Skin epidermis (tissue), 12 donors: ENCODE measurements around the gene NETO1.

Experiments used
- H3K27ac ChIP-seq, 21 experiments: fragments of 200-600 bp; sonication (generic) in 11 of 21; one replicate each; pipeline ENCODE4 v1.5.0; 2020; ENCODE audit warnings: mild to moderate bottlenecking in 3 of 21, inconsistent platforms in 2 of 21, moderate library complexity in 2 of 21
- H3K4me3 ChIP-seq, 7 experiments: fragments of 200-600 bp; sonication (generic) in 2 of 7; one replicate each; pipeline ENCODE4 v1.5.0; 2020; ENCODE audit warnings: inconsistent platforms in 2 of 7, mild to moderate bottlenecking in 2 of 7, moderate library complexity in 1 of 7

The NETO1 gene, protein sequence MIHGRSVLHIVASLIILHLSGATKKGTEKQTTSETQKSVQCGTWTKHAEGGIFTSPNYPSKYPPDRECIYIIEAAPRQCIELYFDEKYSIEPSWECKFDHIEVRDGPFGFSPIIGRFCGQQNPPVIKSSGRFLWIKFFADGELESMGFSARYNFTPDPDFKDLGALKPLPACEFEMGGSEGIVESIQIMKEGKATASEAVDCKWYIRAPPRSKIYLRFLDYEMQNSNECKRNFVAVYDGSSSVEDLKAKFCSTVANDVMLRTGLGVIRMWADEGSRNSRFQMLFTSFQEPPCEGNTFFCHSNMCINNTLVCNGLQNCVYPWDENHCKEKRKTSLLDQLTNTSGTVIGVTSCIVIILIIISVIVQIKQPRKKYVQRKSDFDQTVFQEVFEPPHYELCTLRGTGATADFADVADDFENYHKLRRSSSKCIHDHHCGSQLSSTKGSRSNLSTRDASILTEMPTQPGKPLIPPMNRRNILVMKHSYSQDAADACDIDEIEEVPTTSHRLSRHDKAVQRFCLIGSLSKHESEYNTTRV

DNA sequence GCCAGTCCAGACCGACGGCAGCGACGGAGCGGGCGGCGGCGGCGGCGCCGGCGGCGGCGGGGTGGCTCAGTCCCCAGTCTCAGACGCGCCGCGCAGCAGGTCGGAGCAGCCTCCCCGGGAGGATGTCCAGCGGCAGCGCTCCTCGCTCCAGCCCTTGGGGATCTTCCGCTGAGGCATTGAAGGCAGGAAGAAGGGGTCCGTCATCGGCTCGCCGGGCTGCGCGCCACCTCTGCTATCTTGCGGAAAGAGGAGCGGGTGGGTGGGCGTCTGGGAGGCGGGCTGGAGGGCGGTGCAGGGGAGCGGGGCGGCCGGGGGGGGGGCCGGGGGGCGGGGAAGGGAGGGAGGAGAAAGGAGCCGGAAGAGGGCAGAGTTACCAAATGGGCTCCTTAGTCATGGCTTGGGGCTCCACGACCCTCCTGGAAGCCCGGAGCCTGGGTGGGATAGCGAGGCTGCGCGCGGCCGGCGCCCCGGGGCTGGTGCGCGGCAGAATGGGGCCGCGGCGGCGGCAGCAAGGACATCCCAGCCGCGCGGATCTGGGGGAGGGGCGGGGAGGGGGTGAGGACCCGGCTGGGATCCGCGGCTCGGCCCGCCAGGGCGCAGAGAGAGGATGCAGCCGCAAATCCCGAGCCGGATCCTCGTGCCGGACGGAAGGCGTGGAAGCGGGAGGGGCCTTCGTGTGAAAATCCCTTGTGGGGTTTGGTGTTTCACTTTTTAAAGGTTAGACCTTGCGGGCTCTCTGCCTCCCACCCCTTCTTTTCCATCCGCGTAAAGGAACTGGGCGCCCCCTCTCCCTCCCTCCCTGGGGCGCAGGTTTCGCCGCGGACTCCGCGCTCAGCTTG, at the start of gene NETO1:
Gene NETO1 (minus strand): TSS at position 242 of the 839 bp plus-strand sequence. CDS start 696 bp downstream, outside the sequence.
- Histone ChIP-seq H3K27ac (no peak within 1 kb of the TSS), H3K4me3 (peak within 1 kb of the TSS in 5 of 7 experiments; percentile 2 to 25 (median 5))

DNA sequence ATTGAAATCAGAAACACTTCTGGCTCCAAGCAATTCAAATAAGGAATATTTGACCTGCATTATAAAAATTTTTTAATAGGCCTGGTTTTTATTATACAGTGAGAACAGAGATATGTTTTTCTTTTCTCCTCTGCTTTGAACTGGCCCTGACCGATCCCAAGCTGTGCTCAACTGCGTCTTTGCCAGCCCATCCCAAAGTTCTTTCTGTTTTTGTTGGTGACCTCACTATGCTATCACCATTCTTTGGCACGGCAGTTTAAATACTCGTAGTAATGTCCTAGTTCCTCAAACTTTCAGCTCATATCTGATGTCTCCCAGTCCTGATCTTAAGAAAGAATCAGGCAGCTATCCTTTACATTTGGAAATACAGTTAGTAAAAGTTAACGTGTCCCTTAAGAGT, 42.3 kb upstream of the NETO1 start:
- H3K27ac ChIP-seq, result no peak overlapping the region
- H3K4me3 ChIP-seq, result no peak overlapping the region

DNA sequence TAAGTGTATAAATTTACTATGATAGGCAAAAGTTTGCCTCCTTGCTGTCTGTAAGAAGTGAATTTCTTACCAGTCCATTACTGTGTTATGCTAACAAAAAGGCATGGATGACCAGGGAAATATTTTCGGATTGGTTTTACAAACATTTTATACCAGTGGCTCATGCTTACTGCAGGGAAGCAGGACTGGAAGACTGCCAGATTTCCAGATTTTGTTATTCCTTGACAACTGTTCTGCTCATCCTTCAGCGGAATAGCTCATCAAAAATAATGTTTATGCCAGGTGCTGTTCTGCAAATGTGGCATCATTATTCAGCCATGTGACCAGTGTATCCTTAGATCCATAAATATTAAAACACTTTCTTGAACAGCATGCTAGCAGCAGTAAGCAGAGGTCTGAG, 40.4 kb upstream of the NETO1 start:
- no peak overlapping the region for H3K4me3 ChIP-seq

DNA sequence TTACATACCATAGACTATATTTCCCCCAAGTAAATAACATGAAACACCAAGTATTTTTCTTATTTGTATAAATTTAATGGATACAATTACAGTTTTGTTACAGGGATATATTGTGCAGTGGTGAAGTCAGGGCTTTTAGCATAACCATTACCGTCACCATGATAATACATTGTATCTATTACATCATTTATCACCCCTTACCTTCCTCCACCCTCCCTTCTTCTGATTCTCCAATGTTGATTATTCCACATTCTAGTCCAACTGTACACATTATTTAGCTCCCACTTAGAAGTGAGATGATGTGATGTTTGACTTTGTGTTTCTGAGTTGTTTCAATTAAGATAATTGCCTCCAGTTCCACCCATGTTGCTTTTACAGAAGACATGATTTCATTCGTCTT, 35.2 kb upstream of the NETO1 start:
- Histone ChIP-seq H3K4me3 (no peak overlapping the region), H3K27ac (no peak overlapping the region)

More for the DNA sequence above, 40.4 kb upstream of the NETO1 start:
- H3K27ac ChIP-seq, result no peak overlapping the region

DNA sequence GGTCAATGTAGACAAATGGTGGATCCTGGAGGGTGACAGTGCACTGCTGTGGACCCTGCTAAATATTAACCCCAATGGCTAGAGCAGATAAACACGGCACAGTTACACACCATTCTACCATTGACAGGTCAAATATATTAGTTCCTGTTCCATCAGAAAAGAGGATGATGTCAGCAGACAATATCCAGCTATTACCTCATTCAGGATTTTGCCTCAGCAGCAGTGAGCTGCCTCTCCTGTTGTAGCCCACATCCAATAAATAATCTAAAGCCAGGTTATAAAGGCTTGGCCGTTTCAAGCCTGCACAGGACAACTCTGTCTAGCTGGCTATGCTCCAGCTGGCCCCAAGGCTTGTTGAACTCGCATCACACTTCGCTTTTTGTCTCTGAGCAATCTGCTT, 31.6 kb upstream of the NETO1 start:
- H3K27ac ChIP-seq, result no peak overlapping the region
- no peak overlapping the region for H3K4me3 ChIP-seq

DNA sequence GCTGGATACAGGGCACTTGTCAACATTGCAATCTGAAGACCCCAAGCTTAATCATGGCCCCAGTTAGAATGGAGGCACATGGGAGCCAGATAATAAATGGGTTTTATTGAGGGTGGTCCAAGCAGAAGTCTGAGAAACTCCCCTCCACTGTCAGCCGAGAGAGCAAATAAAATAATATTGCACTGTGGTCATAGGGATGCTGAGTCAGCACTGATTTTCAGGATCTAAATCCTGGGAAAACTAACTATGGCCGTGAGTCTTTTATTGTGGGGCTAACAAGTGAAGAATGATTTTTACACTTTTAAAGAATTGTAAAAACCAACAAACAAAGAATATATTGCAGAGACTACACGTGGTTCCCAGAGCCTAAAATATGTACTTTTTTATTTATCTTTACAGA, 31.1 kb upstream of the NETO1 start:
- Histone ChIP-seq H3K27ac (no peak overlapping the region), H3K4me3 (no peak overlapping the region)

DNA sequence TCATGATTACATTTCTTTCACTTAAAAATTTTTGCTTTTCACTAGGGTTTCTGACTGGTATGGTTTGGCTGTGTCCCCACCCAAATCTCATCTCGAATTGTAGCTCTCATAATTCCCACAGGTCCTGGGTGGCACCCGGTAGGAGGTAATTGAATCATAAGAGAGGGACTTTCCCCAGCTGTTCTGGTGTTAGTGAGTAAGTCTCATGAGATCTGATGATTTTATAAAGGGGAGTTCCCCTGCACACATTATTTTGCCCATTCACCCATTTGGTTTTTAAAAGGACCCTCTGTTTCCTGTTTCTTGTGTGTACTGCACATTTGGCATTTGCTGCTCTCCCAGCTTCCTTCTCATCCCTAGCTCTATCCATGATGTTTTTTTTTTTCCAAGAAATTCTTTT, 27.8 kb upstream of the NETO1 start:
- H3K4me3 ChIP-seq, result no peak overlapping the region
- H3K27ac ChIP-seq, result no peak overlapping the region

DNA sequence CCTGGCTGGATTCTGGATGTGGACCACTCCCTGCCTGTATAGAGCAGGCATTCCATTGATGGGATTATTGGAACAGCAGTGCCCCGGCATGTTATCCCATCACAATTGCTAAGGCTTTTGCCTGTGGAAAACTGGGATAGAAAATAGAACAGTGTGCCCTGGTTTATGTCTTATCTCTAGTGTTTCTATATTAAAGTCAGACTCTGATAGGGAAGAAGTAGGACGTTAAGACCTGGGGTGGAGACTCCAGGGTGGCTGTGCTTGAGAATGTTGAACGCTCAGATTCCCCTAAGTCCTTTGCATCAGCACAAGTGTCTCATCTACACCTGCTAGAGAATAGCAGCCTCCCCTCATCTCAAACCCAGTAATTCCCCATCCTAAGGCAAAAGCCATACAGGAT, 10.8 kb upstream of the NETO1 start:
- H3K4me3 ChIP-seq, result no peak overlapping the region
- H3K27ac ChIP-seq, result no peak overlapping the region

DNA sequence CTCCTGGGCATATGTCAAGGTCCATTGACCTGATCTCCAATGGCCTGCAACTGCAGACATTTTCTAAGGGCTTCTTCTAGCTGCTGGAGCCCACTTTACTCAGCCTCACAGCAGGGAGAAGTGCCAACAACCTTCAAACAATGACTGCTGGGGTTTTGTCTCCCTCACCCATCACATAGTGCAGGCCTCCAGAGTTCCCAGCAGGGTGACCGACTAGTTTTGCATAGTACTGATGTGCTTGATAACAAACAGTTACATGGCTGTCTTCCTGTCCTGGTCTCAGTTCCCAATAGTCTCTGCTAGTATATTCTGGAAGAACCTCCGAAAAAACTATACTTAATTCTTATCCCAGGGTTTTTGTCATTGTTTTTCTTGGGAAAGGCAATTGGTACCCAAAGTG, 10.4 kb upstream of the NETO1 start:
- Histone ChIP-seq H3K27ac (no peak overlapping the region), H3K4me3 (no peak overlapping the region)

DNA sequence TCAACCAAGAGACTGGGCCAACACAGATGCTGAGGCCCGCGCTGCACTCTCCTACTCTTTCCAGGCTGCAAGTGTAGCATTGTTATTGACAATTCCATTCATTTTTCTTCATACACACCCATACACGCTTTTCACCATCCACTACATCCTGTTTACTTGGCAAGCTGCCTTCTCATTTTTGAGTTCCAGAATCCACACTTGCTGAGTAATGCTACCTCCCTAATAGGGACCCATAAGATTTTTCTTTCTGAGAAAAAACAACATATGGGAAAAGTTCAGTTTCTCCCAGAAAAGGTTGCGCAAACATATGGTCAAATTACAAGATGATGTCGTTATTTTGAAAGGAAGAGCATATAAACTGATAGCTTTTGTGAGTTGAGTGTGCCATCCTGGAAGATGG, 3.3 kb upstream of the NETO1 start:
- no peak overlapping the region for H3K4me3 ChIP-seq
- H3K27ac ChIP-seq, result no peak overlapping the region

DNA sequence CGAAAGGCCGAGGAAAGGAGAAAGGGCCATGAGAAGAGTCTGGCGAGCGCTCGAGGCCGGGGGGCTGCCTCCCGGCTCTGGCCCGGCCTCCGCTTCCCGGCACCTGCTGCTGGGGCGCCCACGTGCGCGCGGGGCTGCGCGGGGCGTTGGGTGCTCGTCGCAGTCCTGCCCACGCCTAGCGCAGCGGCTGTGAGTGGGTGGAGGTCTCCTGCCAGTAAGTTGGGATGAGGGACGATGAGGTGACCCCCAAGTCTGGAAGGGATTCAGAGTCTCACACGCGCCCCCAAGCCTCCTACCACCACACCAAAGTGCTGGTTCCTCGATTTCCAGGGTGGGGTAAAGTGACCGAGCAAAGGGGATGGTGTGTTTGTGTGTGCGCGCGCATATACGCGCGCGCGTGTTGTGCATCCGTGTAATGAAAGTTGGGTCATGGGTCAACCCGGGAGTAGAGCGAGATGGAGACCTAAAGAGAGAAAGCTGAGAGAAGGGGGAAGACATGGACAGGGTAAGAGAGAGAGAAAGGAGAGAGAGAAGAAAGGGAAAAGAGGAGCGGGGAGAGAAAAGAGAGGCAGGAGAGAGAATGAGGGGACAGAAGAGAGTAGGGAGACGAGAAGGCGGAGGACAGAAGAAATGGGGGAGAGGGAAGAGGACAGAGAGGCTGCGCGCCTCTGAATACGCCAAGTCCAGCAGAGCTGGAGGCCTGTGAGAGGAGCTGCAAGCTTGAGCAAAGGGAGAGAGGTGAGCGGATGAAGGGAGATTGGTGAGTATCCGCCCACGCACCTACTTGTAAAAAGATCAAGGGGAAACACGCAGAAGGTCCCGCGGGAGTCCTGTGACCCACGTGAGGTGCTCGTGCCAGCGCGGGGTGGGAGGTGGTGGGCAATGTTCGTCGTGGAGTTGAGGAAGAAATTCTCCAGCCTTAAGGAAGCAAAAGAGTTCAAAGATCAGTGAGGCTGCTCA, 1.7 kb upstream of the NETO1 start:
- H3K4me3 ChIP-seq, result no peak overlapping the region
- H3K27ac ChIP-seq, result no peak overlapping the region

DNA sequence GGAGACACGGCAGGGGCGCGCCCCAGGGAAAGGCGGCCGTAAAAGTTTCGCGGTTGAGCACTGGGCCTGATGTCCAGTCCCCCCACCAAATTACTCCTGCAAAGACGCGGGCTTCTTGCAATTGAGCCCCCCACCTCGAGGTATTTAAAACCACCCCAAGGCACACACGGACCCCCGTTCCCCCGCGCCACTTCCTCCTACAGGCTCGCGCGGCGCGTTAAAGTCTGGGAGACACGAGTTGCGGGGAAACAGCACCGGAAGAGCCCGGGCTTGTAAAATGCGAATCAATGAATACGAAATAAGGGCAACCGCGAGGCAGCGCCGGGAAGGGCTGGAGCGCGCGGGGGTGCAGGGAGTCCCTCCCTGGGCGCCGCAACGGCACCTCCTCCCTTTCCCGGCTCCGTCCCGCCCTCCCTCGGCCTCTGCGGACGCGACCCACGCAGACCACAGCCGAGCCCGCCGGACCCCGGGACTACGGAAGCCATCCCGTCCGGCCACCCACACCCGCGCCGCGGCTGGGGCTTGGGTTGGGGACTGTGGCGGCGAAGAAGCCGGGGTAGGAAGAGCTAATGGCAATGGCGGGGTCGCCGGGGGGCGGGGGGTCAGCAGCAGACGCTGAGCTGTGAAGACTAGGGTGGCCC, 918 bp upstream of the NETO1 start:
- no peak overlapping the region for H3K27ac ChIP-seq
- H3K4me3 ChIP-seq, result peak overlapping the region in 4 of 7 experiments; percentile 3 to 25 (median 7)

DNA sequence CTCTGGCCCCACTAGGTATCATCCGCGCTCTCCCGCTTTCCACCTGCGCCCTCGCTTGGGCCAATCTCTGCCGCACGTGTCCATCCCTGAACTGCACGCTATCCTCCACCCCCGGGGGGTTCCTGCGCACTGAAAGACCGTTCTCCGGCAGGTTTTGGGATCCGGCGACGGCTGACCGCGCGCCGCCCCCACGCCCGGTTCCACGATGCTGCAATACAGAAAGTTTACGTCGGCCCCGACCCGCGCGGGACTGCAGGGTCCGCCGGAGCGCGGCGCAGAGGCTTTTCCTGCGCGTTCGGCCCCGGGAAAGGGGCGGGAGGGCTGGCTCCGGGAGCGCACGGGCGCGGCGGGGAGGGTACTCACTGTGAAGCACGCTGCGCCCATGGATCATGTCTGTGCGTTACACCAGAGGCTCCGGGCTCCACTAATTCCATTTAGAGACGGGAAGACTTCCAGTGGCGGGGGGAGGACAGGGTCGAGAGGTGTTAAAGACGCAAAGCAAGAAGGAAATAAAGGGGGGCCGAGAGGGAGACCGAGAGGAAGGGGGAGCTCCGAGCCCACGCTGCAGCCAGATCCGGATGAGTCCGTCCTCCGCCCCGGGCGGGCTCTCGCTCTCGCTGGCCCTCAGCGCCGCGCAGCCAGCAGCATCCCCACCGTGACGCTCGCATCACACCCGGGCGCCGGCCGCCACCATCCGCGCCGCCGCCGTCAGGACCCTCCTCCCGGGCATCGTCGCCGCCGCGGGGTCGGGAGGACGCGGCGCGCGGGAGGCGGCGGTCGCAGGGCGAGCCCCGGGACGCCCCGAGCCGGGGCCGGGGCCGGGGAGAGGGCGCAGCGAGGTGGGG, 664 bp downstream of the NETO1 start:
- peak overlapping the region in 1 of 7 experiments; percentile 25 for H3K4me3 ChIP-seq
- no peak overlapping the region for H3K27ac ChIP-seq

DNA sequence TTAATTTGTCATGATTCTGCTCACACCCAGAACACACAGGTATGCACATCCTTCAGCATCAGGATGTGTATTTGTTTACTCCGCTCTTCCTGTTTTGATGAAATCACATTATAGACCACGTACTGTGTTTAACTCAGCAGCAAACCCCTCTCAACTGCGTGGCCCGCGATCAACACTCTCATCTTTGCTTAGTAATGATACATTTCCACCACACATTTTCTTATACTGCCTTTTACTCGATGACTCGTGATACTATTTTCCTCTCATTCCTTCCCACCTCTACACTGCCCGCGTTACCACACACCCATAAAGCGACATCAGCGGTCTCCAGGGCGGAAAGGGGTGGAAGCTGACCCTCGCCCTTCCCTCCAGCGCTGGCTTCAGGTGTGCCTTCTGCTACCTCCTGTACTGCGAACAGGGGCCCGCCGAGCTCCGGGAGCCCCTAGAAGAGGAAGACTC, 1.3 kb downstream of the NETO1 start:
- Histone ChIP-seq H3K27ac (no peak overlapping the region), H3K4me3 (no peak overlapping the region)

DNA sequence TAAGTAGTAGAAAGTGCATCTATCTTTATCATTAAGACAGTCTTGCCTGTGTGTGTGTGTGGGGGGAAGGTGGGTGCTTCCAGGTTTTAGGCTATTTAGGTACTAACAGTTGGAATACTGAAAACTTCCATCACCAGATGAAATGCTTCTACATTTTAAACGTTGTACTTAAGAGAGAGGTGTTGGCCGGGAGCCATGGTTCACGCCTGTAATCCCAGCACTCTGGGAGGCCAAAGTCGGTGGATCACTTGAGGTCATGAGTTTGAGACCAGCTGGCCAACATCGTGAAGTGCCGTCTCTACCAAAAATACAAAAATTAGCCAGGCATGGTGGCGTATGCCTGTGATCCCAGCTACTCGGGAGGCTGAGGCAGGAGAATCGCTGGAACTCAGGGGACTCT, 4.0 kb downstream of the NETO1 start:
- Histone ChIP-seq H3K4me3 (no peak overlapping the region), H3K27ac (no peak overlapping the region)

DNA sequence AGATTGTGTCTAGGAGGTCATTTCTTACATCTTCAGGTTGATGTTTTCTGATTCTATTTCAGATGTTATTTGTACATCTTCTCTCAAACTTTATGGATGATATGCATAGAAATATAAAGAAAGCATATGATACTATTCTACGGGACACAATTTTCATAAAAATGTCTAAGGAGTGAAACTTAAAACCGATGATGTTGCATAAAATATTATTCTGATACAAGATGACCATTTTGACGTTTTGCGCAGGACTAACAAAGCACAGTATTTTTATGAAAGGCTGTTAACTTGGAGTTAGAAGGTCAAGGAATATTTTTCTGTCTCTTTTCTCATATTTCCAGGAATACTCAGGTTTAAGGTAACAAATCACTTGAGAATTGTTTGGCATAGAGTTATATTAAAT, 8.7 kb downstream of the NETO1 start:
- no peak overlapping the region for H3K4me3 ChIP-seq
- no peak overlapping the region for H3K27ac ChIP-seq

DNA sequence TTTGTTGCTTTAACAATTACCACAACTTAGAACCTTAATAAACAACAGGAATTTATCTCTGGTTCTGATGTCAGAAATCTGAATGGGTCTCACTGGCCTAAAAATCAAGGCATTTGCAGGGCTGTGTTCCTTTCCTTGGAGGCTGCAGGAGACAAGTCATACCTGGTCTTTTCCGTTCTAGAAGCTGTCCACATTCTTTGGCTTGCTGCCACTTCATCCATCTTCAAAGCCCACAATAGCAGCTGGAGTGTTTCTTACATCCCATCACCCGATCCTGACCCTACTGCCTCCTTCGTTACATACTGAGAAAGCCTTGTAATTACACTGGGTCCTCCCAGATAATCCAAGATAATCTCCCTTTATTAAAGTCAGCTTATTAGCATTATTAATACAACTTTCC, 18.1 kb downstream of the NETO1 start:
- H3K4me3 ChIP-seq, result no peak overlapping the region

More for the DNA sequence above, 18.1 kb downstream of the NETO1 start:
- no peak overlapping the region for H3K27ac ChIP-seq
